HG03442 (cell line): ENCODE measurements around the gene KHNYN.
"Not testable (repeated sequence)": the region's sequence is repeated elsewhere in the genome, so short reads cannot be mapped to it uniquely, and the experiment has no call there.

ENCODE experiments used
- ATAC-seq: cut with Tn5 transposase; IDR thresholded peaks from one replicate; pipeline ENCODE4 v1.9.1; 2021; ENCODE audit warnings: mild to moderate bottlenecking, moderate library complexity; ENCODE audit not compliant: unreplicated experiment

The KHNYN gene

GRCh38 chr14:24465805-24466204, 36.1 kb downstream of the KHNYN start:
- ATAC-seq: no peak

GRCh38 chr14:24470450-24470849, 40.7 kb downstream of the KHNYN start:
- ATAC-seq: not testable (repeated sequence)

DNA sequence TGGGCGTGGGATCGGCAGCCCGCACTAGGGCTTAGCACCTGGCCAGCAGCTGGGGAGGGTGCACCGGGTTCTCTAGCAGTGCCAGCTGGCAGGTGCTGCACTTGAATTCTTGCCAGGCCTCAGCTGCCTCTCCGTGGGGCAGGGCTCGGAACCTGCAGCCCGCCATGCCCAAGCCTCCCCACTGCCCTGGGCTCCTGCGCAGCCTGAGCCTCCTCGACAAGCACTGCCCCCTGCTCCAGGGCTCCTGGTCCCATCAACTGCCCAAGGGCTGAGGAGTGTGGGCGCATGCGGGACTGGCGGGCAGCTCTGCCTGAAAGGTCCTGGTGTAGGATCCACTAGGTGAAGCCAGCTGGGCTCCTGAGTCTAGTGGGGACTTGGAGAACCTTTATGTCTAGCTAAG, 43.5 kb downstream of the KHNYN start:
- ATAC-seq: no peak

- ATAC-seq: no peak
Observed at GRCh38 chr14:24475261-24475660, 45.5 kb downstream of the KHNYN start.

DNA sequence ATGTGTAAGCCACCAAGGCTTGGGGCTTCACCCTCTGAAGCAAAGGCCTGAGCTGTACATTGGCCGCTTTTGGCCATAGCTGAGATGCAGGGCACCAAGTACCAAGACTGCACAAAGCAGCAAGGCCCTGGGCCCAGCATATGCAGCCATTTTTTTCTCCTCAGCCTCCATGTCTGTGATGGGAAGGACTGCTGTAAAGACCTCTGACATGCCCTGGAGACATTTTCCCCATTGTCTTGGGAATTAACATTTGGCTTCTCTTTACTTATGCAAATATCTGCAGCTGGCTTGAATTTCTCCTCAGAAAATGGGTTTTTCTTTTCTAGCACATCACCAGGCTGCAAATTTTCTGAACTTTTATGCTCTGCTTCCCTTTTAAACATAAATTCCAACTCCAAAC, 50.2 kb downstream of the KHNYN start:
- ATAC-seq: not testable (repeated sequence)

DNA sequence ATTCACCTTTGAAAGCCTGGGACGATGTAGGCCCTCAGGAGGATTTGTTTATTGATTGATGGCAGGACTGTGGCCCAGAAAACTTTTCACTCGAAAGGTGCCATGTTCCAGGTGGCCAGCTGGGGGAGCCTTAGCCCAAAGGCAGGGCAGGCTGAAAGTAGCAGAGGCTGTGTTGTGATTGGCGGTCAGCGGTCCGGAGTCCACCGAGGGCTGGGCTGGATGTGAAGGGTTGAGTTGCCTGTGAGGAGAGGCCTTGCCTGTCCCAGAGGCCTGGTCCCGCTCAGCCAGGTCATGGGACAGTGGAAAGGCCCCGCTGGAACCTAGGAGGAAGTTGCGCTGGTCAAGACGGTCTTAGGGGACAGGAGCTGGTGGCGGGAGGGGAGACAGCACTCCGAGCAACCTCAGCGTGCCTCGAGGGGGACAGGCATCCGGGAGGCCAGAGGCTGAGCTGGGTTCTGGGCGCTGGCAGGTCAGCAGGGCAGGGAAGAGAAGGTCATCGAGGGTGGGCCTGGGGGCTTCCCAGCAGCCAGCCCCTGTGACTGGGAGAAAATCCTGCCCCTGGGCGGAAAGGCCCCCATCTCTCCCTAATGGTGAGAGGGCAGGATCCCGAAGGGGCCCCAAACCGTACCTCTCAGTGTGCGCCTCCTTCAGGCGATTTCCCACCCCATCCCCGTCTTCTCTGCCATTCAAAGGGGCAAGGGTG, 52.0 kb downstream of the KHNYN start:
- ATAC-seq: peak; percentile 92

GRCh38 chr14:24482699-24483303, 53.0 kb downstream of the KHNYN start:
- ATAC-seq: not testable (repeated sequence)

- no peak for ATAC-seq
Observed at GRCh38 chr14:24483604-24484252, 54.0 kb downstream of the KHNYN start.
